HEK293 (cell line): Measurements from ENCODE around the gene FHIT.

Source experiments
- CTCF ChIA-PET: fragments of 350-600 bp; formaldehyde crosslinking; extraction: SDS; loops from one replicate; lab custom pipeline; 2021; ENCODE audit warnings: antibody characterized with exemption; lab: Yijun Ruan, JAX
- POLR2A ChIA-PET: fragments of 300-600 bp; formaldehyde crosslinking; extraction: SDS; loops from one replicate; lab custom pipeline; 2020; ENCODE audit warnings: antibody characterized with exemption, inconsistent platforms; lab: Yijun Ruan, JAX
- H3K27ac ChIP-seq: fragments of 200-500 bp; sonication (Bioruptor generic); 2 replicates; pipeline ENCODE4 v1.5.1; 2014; ENCODE audit warnings: low read depth, low read length, control low read depth, inconsistent platforms; ENCODE audit errors: extremely low read depth
- H3K36me3 ChIP-seq, 2 experiments: fragments of 200-500 bp in 1 of 2; sonication (Bioruptor generic) in 1 of 2; 1 replicate in 1 of 2; 2 replicates in 1 of 2; pipeline ENCODE4 v1.5.1; 2014 to 2017; ENCODE audit warnings: inconsistent platforms in 2 of 2, low read length in 2 of 2; ENCODE audit not compliant: control insufficient read depth in 2 of 2, insufficient read depth in 1 of 2
- H3K4me1 ChIP-seq: fragments of 200-500 bp; sonication (Bioruptor generic); 2 replicates; pipeline ENCODE4 v1.5.1; 2014; ENCODE audit warnings: mild to moderate bottlenecking, low read length, inconsistent platforms; ENCODE audit not compliant: control insufficient read depth, insufficient read depth
- H3K4me3 ChIP-seq: 2 replicates; pipeline ENCODE4 v1.5.1; 2011; ENCODE audit warnings: low read depth, mild to moderate bottlenecking, control low read depth, low read length, moderate library complexity
- H3K9me3 ChIP-seq: fragments of 200-500 bp; sonication (Bioruptor generic); 2 replicates; pipeline ENCODE4 v1.5.1; 2014; ENCODE audit warnings: low read depth, low read length, inconsistent platforms; ENCODE audit not compliant: control insufficient read depth, insufficient read depth
- HOXD13 ChIP-seq: sonication (generic); formaldehyde crosslinking; IDR thresholded peaks from 2 replicates; pipeline ENCODE4 v1.8.0; 2022; ENCODE audit warnings: missing genetic modification reagents, borderline replicate concordance
- KLF10 ChIP-seq: fragments of 450-650 bp; IDR thresholded peaks from 2 replicates; pipeline ENCODE4 v1.5.1; 2018; ENCODE audit warnings: missing biosample characterization, mild to moderate bottlenecking, missing genetic modification characterization
- SCRT1 ChIP-seq: fragments of 450-650 bp; formaldehyde crosslinking; IDR thresholded peaks from 2 replicates; pipeline ENCODE4 v1.5.1; 2016; ENCODE audit warnings: missing biosample characterization, missing genetic modification characterization, borderline replicate concordance
- SCRT2 ChIP-seq: fragments of 450-650 bp; formaldehyde crosslinking; IDR thresholded peaks from 2 replicates; pipeline ENCODE4 v1.5.1; 2016; ENCODE audit warnings: missing biosample characterization, missing genetic modification characterization
- SP2 ChIP-seq: fragments of 450-650 bp; formaldehyde crosslinking; IDR thresholded peaks from 2 replicates; pipeline ENCODE4 v1.5.1; 2016; ENCODE audit warnings: missing biosample characterization, missing genetic modification characterization
- YY1 ChIP-seq: fragments of 450-650 bp; formaldehyde crosslinking; IDR thresholded peaks from 2 replicates; pipeline ENCODE4 v1.5.1; 2018; ENCODE audit warnings: missing biosample characterization, missing genetic modification characterization
- ZBTB8A ChIP-seq: fragments of 450-650 bp; formaldehyde crosslinking; IDR thresholded peaks from 2 replicates; pipeline ENCODE4 v1.5.1; 2016; ENCODE audit warnings: missing biosample characterization, missing genetic modification characterization
- ZFP41 ChIP-seq: fragments of 450-650 bp; formaldehyde crosslinking; IDR thresholded peaks from 2 replicates; pipeline ENCODE4 v1.5.1; 2016; ENCODE audit warnings: missing biosample characterization, missing genetic modification characterization, borderline replicate concordance
- ZIC2 ChIP-seq: fragments of 450-650 bp; formaldehyde crosslinking; IDR thresholded peaks from 2 replicates; pipeline ENCODE4 v1.5.1; 2016; ENCODE audit warnings: missing biosample characterization, missing genetic modification characterization
- ZNF146 ChIP-seq: fragments of 450-650 bp; formaldehyde crosslinking; IDR thresholded peaks from 2 replicates; pipeline ENCODE4 v1.5.1; 2016; ENCODE audit warnings: missing biosample characterization, missing genetic modification characterization
- ZNF221 ChIP-seq: fragments of 450-650 bp; formaldehyde crosslinking; IDR thresholded peaks from 2 replicates; pipeline ENCODE4 v1.5.1; 2017; ENCODE audit warnings: missing biosample characterization, missing genetic modification characterization, borderline replicate concordance
- ZNF23 ChIP-seq: fragments of 450-650 bp; formaldehyde crosslinking; IDR thresholded peaks from 2 replicates; pipeline ENCODE4 v1.5.1; 2016; ENCODE audit warnings: missing biosample characterization, missing genetic modification characterization, borderline replicate concordance
- ZNF248 ChIP-seq: fragments of 450-650 bp; formaldehyde crosslinking; IDR thresholded peaks from 2 replicates; pipeline ENCODE4 v1.5.1; 2017; ENCODE audit warnings: missing biosample characterization, missing genetic modification characterization
- ZNF341 ChIP-seq: fragments of 450-650 bp; formaldehyde crosslinking; IDR thresholded peaks from 2 replicates; pipeline ENCODE4; 2016; ENCODE audit warnings: low read depth, missing biosample characterization, missing genetic modification characterization
- ZNF404 ChIP-seq: fragments of 450-650 bp; formaldehyde crosslinking; IDR thresholded peaks from 2 replicates; pipeline ENCODE4 v1.5.1; 2017; ENCODE audit warnings: missing biosample characterization, missing genetic modification characterization
- ZNF426 ChIP-seq: fragments of 450-650 bp; formaldehyde crosslinking; IDR thresholded peaks from 2 replicates; pipeline ENCODE4 v1.5.1; 2017; ENCODE audit warnings: missing biosample characterization, missing genetic modification characterization, mild to moderate bottlenecking, inconsistent platforms, moderate library complexity
- ZNF433 ChIP-seq: fragments of 450-650 bp; formaldehyde crosslinking; IDR thresholded peaks from 2 replicates; pipeline ENCODE4 v1.5.1; 2016; ENCODE audit warnings: missing biosample characterization, missing genetic modification characterization, low read depth
- ZNF510 ChIP-seq: fragments of 450-650 bp; formaldehyde crosslinking; IDR thresholded peaks from 2 replicates; pipeline ENCODE4 v1.5.1; 2018; ENCODE audit warnings: mild to moderate bottlenecking, missing genetic modification characterization, missing biosample characterization; ENCODE audit not compliant: insufficient replicate concordance
- ZNF692 ChIP-seq: fragments of 450-650 bp; formaldehyde crosslinking; IDR thresholded peaks from 2 replicates; pipeline ENCODE4 v1.5.1; 2016; ENCODE audit warnings: missing biosample characterization, missing genetic modification characterization
- ZNF701 ChIP-seq: fragments of 450-650 bp; formaldehyde crosslinking; IDR thresholded peaks from 2 replicates; pipeline ENCODE4 v1.5.1; 2016; ENCODE audit warnings: missing biosample characterization, missing genetic modification characterization
- ZNF707 ChIP-seq: fragments of 450-650 bp; formaldehyde crosslinking; IDR thresholded peaks from 2 replicates; pipeline ENCODE4 v1.5.1; 2016; ENCODE audit warnings: missing biosample characterization, missing genetic modification characterization
- ZNF747 ChIP-seq: fragments of 450-650 bp; formaldehyde crosslinking; IDR thresholded peaks from 2 replicates; pipeline ENCODE4 v1.5.1; 2016; ENCODE audit warnings: missing biosample characterization, missing genetic modification characterization
- ZNF837 ChIP-seq: fragments of 450-650 bp; formaldehyde crosslinking; IDR thresholded peaks from 2 replicates; pipeline ENCODE4 v1.5.1; 2016; ENCODE audit warnings: missing biosample characterization, missing genetic modification characterization
- TF ChIP-seq, protein P1 (sequence below): fragments of 450-650 bp; formaldehyde crosslinking; IDR thresholded peaks from 2 replicates; pipeline ENCODE4 v1.5.1; 2016; ENCODE audit warnings: missing biosample characterization, missing genetic modification characterization
- TF ChIP-seq, protein P2 (sequence below): fragments of 450-650 bp; formaldehyde crosslinking; IDR thresholded peaks from 2 replicates; pipeline ENCODE4 v1.5.1; 2016; ENCODE audit warnings: missing biosample characterization, missing genetic modification characterization

The FHIT gene

GRCh38 chr3:59829527-59829926, 1421.7 kb downstream of the FHIT start (continued):
- no peak for TF ChIP-seq YY1
- TF ChIP-seq, all 188 proteins: peak for 0

- no peaks in the 10 kb centered on the region for H3K9me3 ChIP-seq
- H3K36me3 ChIP-seq, result no peaks in the 10 kb centered on the region
- no peaks in the 10 kb centered on the region for H3K4me1 ChIP-seq
- no peak overlapping the region for H3K27ac ChIP-seq
- POLR2A ChIA-PET, result no interaction called here
- H3K4me3 ChIP-seq, result no peak overlapping the region
- TF ChIP-seq ZNF146 (no peak), ZNF404 (tag by site-specific recombination) (no peak), SCRT2 (tag by site-specific recombination) (no peak), ZNF837 (tag by site-specific recombination) (no peak), ZNF707 (tag by site-specific recombination) (no peak)
- CTCF ChIA-PET, result interaction anchor here (0.6 kb wide), 1 partner anchor 500 kb away, joined by 3 read pairs; no protein-coding TSS in a partner anchor
Observed at GRCh38 chr3:59824876-59825275, 1426.4 kb downstream of the FHIT start.

- POLR2A ChIA-PET, result no interaction called here
- Histone ChIP-seq H3K9me3 (no peaks in the 10 kb centered on the region), H3K4me1 (0 out of 2 replicates have a peak, but pooled peaks cover 2% of the 10 kb centered on the region), H3K27ac (no peak overlapping the region), H3K4me3 (no peak overlapping the region), H3K36me3 (no peaks in the 10 kb centered on the region)
- CTCF ChIA-PET, result no interaction called here
- TF ChIP-seq ZNF692 (tag by site-specific recombination), result no peak
- TF ChIP-seq ZNF837 (tag by site-specific recombination), result no peak
- no peak for TF ChIP-seq ZNF510 (tag by site-specific recombination)
- no peak for TF ChIP-seq ZFP41 (tag by site-specific recombination)
- TF ChIP-seq, protein P1, sequence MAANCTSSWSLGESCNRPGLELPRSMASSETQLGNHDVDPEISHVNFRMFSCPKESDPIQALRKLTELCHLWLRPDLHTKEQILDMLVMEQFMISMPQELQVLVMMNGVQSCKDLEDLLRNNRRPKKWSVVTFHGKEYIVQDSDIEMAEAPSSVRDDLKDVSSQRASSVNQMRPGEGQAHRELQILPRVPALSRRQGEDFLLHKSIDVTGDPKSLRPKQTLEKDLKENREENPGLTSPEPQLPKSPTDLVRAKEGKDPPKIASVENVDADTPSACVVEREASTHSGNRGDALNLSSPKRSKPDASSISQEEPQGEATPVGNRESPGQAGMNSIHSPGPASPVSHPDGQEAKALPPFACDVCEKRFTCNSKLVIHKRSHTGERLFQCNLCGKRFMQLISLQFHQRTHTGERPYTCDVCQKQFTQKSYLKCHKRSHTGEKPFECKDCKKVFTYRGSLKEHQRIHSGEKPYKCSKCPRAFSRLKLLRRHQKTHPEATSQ (tag by site-specific recombination), result no peak
- no peak for TF ChIP-seq ZIC2
- no peak for TF ChIP-seq ZNF426 (tag by site-specific recombination)
- TF ChIP-seq ZNF433 (tag by site-specific recombination), result no peak
- TF ChIP-seq ZNF23, result no peak
- TF ChIP-seq, protein P2, sequence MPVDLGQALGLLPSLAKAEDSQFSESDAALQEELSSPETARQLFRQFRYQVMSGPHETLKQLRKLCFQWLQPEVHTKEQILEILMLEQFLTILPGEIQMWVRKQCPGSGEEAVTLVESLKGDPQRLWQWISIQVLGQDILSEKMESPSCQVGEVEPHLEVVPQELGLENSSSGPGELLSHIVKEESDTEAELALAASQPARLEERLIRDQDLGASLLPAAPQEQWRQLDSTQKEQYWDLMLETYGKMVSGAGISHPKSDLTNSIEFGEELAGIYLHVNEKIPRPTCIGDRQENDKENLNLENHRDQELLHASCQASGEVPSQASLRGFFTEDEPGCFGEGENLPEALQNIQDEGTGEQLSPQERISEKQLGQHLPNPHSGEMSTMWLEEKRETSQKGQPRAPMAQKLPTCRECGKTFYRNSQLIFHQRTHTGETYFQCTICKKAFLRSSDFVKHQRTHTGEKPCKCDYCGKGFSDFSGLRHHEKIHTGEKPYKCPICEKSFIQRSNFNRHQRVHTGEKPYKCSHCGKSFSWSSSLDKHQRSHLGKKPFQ (tag by site-specific recombination), result no peak
- no peak for TF ChIP-seq ZNF341 (tag by site-specific recombination)
- no peak for TF ChIP-seq SCRT1
- TF ChIP-seq HOXD13 (CRISPR knock-in tag), result no peak
- TF ChIP-seq KLF10 (tag by site-specific recombination), result no peak
- no peak for TF ChIP-seq ZNF747
- no peak for TF ChIP-seq ZNF248
- no peak for TF ChIP-seq SP2 (tag by site-specific recombination)
- TF ChIP-seq ZNF701 (tag by site-specific recombination), result no peak
- TF ChIP-seq ZNF221, result no peak
- TF ChIP-seq ZBTB8A (tag by site-specific recombination), result no peak
Observed at GRCh38 chr3:59821274-59821673, 1430.0 kb downstream of the FHIT start.
